Astrocyte (in vitro differentiated cells and primary cell): Measurements from ENCODE around the gene HSPE1.

Source experiments
- EZH2 ChIP-seq: IDR thresholded peaks from 2 replicates; pipeline ENCODE4 v1.6.1; 2012; ENCODE audit warnings: mild to moderate bottlenecking, low read length, inconsistent platforms; ENCODE audit not compliant: insufficient read depth
- TF ChIP-seq, protein P1 (sequence below): IDR thresholded peaks from 2 replicates; pipeline ENCODE4 v1.5.1; 2011; ENCODE audit warnings: low read depth, mild to moderate bottlenecking, inconsistent platforms, low read length, moderate library complexity; ENCODE audit not compliant: insufficient read depth

DNA sequence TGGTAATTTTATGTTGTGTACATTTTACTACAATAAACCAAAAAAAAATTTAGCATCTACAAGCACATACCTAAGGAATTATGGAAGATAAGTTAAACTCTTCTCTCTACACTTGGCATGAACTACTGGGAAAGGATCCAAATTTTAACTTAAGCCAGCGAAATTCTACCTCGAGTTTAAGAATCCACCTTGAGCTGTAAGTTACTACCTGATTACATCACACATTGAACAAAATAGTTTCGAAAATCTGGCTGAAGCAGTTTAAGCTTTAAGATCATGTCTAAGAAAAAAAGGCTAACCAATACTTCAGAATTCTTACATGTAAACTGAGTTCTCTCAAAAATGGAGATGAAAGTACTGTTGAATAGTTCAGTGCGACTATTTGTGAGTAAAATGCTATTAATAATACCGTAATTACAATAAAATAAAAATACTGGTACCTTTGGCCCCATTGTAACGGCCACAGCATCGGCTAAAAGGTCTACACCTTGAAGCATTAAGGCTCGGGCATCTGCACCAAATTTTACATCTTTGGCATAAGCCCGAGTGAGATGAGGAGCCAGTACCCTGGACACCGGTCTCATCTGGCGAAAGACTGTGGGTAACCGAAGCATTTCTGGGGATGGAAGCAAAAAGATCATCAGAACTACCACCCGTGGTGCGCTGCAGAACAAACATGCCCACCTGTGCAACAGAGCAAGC, 1.8 kb upstream of the HSPE1 start:
- TF ChIP-seq, protein P1, sequence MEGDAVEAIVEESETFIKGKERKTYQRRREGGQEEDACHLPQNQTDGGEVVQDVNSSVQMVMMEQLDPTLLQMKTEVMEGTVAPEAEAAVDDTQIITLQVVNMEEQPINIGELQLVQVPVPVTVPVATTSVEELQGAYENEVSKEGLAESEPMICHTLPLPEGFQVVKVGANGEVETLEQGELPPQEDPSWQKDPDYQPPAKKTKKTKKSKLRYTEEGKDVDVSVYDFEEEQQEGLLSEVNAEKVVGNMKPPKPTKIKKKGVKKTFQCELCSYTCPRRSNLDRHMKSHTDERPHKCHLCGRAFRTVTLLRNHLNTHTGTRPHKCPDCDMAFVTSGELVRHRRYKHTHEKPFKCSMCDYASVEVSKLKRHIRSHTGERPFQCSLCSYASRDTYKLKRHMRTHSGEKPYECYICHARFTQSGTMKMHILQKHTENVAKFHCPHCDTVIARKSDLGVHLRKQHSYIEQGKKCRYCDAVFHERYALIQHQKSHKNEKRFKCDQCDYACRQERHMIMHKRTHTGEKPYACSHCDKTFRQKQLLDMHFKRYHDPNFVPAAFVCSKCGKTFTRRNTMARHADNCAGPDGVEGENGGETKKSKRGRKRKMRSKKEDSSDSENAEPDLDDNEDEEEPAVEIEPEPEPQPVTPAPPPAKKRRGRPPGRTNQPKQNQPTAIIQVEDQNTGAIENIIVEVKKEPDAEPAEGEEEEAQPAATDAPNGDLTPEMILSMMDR, result no peak
- TF ChIP-seq EZH2, result no peak
